NCI-H2029 (cell line): Measurements from ENCODE around the gene SERINC2.
"Not testable (repeated sequence)": the region's sequence is repeated elsewhere in the genome, so short reads cannot be mapped to it uniquely, and the experiment has no call there.

ENCODE experiments used
- DNase-seq: peaks from one replicate; lab custom pipeline; 2025; lab: John Stamatoyannopoulos, UW

Gene SERINC2

DNA sequence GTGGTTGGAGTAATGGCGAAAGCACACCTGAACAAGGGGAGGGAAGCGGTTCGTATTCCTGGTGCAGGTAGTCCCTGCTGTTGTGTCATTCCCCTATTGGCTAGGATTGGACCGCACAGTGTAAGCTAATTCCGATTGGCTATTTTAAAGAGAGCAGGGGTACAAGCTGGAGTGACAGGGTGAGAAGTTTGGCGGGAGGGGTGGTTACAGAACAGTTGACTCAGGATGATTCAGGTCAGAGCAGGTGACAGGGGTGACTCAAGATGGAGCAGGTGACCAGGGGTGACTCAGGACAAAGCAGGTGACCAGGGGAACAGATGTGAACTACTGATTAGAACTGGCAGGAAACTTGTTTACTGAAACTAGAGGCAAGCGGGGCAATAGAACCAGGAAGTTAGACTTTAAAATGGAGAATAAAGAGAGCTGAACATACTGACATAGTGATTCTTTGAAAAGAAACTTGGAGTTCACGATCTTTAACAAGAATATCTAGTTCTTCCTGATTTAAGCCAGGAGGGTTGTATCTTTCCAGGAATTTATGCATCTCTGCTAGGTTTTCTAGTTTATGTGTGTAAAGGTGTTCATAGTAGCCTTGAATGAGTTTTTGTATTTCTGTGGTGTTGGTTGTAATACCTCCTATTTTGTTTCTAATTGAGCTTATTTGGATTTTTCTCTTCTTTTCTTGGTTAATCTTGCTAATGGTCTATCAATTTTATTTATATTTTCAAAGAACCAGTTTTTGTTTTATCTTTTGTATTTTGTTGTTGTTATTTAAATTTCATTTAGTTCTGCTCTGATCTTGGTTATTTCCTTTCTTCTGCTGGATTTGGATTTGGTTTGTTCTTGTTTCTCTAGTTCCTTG is 58.7 kb downstream of the SERINC2 start:
- peak; percentile 49 for DNase-seq

DNA sequence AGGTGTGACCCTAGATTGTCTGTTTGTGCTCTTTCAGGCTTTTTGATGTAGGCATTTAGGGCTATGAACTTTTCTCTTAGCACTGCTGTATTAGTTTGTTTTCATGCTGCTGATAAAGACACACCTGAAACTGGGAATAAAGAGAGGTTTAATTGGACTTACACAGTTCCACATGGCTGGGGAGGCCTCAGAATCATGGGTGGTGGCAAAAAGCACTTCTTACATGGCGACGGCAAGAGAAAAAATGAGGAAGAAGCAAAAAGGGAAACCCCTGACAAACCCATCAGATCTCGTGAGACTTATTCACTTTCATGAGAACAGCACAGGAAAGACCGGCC is 59.3 kb downstream of the SERINC2 start:
- not testable (repeated sequence) for DNase-seq

DNA sequence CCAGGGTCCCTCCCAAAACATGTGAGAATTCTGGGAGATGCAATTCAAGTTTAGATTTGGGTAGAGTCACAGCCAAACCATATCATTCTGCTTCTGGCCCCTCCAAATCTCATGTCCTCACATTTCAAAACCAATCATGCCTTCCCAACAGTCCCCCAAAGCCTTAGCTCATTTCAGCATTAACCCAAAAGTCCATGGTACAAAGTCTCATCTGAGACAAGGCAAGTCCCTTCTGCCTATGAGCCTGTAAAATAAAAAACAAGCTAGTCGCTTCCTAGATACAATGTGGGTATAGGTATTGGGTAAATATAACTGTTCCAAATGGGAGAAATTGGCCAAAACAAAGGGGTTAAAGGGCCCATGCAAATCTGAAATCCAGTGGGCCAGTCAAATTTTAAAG is 59.7 kb downstream of the SERINC2 start:
- DNase-seq, result not testable (repeated sequence)

DNA sequence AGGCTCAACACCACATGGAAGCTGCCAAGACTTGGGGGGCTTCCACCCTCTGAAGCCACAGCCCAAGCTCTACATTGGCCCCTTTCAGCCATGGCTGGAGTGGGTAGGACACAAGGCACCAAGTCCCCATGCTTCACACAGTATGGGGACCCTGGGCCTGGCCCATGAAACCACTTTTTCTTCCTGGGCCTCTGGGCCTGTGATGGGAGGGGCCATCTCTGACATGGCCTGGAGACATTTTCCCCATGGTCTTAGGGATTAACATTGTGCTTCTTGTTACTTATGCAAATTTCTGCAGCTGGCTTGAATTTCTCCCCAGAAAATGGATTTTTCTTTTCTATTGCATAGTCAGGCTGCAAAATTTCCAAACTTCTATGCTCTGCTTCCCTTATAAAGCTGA is 60.5 kb downstream of the SERINC2 start:
- DNase-seq, result not testable (repeated sequence)

DNA sequence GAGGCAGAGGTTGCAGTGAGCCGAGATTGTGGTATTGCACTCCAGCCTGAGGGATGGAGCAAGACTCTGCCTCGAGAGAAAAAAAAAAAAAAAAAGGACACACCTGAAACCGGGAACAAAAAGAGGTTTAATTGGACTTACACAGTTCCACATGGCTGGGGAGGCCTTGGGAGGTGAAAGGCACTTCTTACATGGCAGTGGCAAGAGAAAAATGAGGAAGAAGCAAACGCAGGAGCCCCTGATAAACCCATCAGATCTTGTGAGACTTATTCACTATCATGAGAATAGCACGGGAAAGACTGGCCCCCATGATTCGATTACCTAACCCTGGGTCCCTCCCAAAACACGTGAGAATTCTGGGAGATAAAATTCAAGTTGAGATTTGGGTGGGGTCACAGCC is 61.6 kb downstream of the SERINC2 start:
- not testable (repeated sequence) for DNase-seq

GRCh38 chr1:31476891-31477846 is 64.2 kb downstream of the SERINC2 start:
- DNase-seq, result no peak

GRCh38 chr1:31478167-31478566 is 65.2 kb downstream of the SERINC2 start:
- DNase-seq, result no peak

DNA sequence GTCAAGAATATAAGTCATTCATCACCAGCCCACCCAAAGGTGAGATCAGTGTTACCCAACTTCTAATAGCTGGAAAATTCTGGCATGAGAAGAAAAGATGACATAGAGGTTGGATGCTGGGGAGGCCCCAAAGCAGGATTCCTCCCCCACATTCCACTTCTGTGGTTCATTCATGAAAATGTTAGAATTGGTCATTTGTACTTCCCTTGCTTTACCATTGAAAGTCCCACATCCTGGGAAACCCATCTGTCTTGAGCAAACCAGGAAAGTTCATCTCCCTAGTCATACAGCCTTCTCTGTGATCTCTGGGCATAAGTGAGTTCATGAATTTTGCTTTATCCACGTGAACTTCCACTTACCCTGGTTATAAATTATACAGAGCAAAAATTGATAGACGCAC is 66.8 kb downstream of the SERINC2 start:
- no peak for DNase-seq

- not testable (repeated sequence) for DNase-seq
These were observed 67.4 kb downstream of the SERINC2 start for GRCh38 chr1:31480426-31480825.

- DNase-seq, result no peak
These were observed 69.5 kb downstream of the SERINC2 start for GRCh38 chr1:31482482-31483011.

GRCh38 chr1:31483012-31483946 is 70.3 kb downstream of the SERINC2 start:
- DNase-seq, result no peak
